AG04450 (cell line): ENCODE results near the gene MYO1E. TPM values are rescaled to one million over a fixed set of nuclear protein-coding genes. Genes with fewer than 3 reads are reported as not detected.

Experiments used
- CTCF ChIA-PET: fragments of 300-600, 350-600 bp; formaldehyde crosslinking; extraction: SDS; loops from one replicate; lab custom pipeline; 2022; ENCODE audit warnings: antibody characterized with exemption, inconsistent platforms; lab: Charles Lee
- POLR2A ChIA-PET: fragments of 350-600 bp; formaldehyde crosslinking; extraction: SDS; loops from one replicate; lab custom pipeline; 2021; ENCODE audit warnings: antibody characterized with exemption, inconsistent platforms; lab: Yijun Ruan, JAX
- DNase-seq: peaks from one replicate; pipeline ENCODE4 v3.0.0-alpha.2; 2011; ENCODE audit warnings: low read depth, low spot score
- H3K27ac ChIP-seq: one replicate; pipeline ENCODE4 v1.5.1; 2012; ENCODE audit warnings: low read depth, low read length, control low read depth
- H3K27me3 ChIP-seq: one replicate; pipeline ENCODE4 v1.6.0; 2012; ENCODE audit warnings: low read length; ENCODE audit not compliant: control insufficient read depth, insufficient read depth
- H3K4me3 ChIP-seq: 2 replicates; pipeline ENCODE4 v1.5.1; 2011; ENCODE audit warnings: mild to moderate bottlenecking, low read depth, low read length, control low read depth
- H3K9me3 ChIP-seq: 2 replicates; pipeline ENCODE4 v1.5.1; 2012; ENCODE audit warnings: low read length; ENCODE audit not compliant: control insufficient read depth, insufficient read depth
- CTCF ChIP-seq: IDR thresholded peaks from 2 replicates; pipeline ENCODE4 v1.5.1; 2011; ENCODE audit warnings: low read depth, low read length, control low read depth, inconsistent platforms
- polyA plus RNA-seq: library from polyadenylated mRNA; depleted of rRNA; stranded (reverse); fragments of >200 nt; gene quantifications from 2 replicates; pipeline ENCODE4 v1.2.3, GENCODE V29; 2011

The MYO1E gene
- polyA plus RNA-seq, 1 experiment = 49.1 TPM

GRCh38 chr15:59385171-59385570, 12.5 kb upstream of the MYO1E start:
- Histone ChIP-seq H3K9me3 (no peaks in the 10 kb centered on the region), H3K27me3 (no peaks in the 10 kb centered on the region), H3K27ac (no peak overlapping the region), H3K4me3 (no peak overlapping the region)
- no peak for DNase-seq
- CTCF ChIA-PET = no interaction called here
- no peak for TF ChIP-seq CTCF
- POLR2A ChIA-PET = no interaction called here

GRCh38 chr15:59384507-59384906, 11.8 kb upstream of the MYO1E start:
- POLR2A ChIA-PET = no interaction called here
- TF ChIP-seq CTCF = no peak

GRCh38 chr15:59380902-59381610, 8.4 kb upstream of the MYO1E start:
- no peak overlapping the region for H3K4me3 ChIP-seq
- CTCF ChIA-PET = interaction anchor here (0.8 to 1.0 kb wide), 2 partner anchors 134 to 422 kb away, joined by 3 to 4 read pairs; no protein-coding TSS in a partner anchor
- no peaks in the 10 kb centered on the region for H3K9me3 ChIP-seq
- no peak overlapping the region for H3K27ac ChIP-seq
- POLR2A ChIA-PET = no interaction called here
- no peaks in the 10 kb centered on the region for H3K27me3 ChIP-seq
- no peak for TF ChIP-seq CTCF
- DNase-seq = no peak

More at GRCh38 chr15:59384507-59384906, 11.8 kb upstream of the MYO1E start:
- CTCF ChIA-PET = interaction anchor here (0.6 kb wide), 1 partner anchor 137 kb away, joined by 5 read pairs; no protein-coding TSS in a partner anchor
- no peak overlapping the region for H3K27ac ChIP-seq
- H3K9me3 ChIP-seq = no peaks in the 10 kb centered on the region
- no peak for DNase-seq
- no peak overlapping the region for H3K4me3 ChIP-seq
- H3K27me3 ChIP-seq = no peaks in the 10 kb centered on the region

- no peak for DNase-seq
- Histone ChIP-seq H3K27me3 (no peaks in the 10 kb centered on the region), H3K4me3 (no peak overlapping the region), H3K9me3 (no peaks in the 10 kb centered on the region), H3K27ac (no peak overlapping the region)
- TF ChIP-seq CTCF = no peak
- CTCF ChIA-PET = interaction anchor here (2.5 kb wide), 1 partner anchor 132 kb away, joined by 7 read pairs; no protein-coding TSS in a partner anchor
- POLR2A ChIA-PET = no interaction called here
These were observed 6.9 kb upstream of the MYO1E start for GRCh38 chr15:59379531-59379930.

- no peaks in the 10 kb centered on the region for H3K27me3 ChIP-seq
- ChIA-PET POLR2A (no interaction called here), CTCF (interaction anchor here (0.7 to 2.5 kb wide), 2 partner anchors 29 to 132 kb away, joined by 3 to 7 read pairs; no protein-coding TSS in a partner anchor)
- no peak overlapping the region for H3K27ac ChIP-seq
- H3K4me3 ChIP-seq = no peak overlapping the region
- H3K9me3 ChIP-seq = no peaks in the 10 kb centered on the region
- TF ChIP-seq CTCF = no peak
- no peak for DNase-seq
These were observed 6.2 kb upstream of the MYO1E start for GRCh38 chr15:59378855-59379254.
